HG03045 (cell line): ENCODE measurements around the gene MED8.
A peak's percentile ranks its signal among the peaks of the same experiment; 100 is the strongest.
"Not testable (repeated sequence)": the region's sequence is repeated elsewhere in the genome, so short reads cannot be mapped to it uniquely, and the experiment has no call there.

Source experiments
- ATAC-seq: cut with Tn5 transposase; IDR thresholded peaks from one replicate; pipeline ENCODE4 v1.9.1; 2021; ENCODE audit warnings: mild to moderate bottlenecking, moderate library complexity; ENCODE audit not compliant: unreplicated experiment

MED8 gene

DNA sequence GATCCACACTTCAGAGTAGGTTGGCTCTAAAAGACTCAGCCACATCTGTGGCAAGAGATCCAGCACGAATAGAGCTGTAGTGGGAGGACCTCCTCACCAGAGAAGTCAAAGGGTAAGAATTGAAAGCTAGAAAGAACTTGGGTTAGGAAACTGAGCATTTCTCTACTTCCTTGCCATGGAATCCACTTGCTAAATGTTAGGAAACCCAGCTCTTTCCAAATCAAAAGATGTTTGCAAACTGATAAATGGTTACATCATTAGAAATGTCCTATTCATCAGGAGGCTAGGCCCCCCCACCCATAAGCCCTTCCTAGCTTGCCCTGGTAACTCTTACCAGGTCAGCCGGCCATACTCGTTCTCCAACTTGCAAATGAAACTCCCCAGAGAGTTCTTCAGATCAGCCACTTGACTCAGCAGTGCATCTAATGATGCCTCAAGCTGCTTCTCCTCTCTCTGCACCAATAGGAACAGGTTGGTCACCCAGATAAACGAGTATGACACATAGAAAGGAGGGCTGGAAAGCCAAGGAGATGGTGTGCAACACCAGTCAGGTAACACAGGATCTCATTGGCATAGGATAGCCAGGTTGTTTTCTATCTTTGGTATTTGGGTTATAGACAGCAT lies 1.5 kb downstream of the MED8 start:
- no peak for ATAC-seq

- no peak for ATAC-seq
Measured at GRCh38 chr1:43386676-43387075, 2.9 kb downstream of the MED8 start.

DNA sequence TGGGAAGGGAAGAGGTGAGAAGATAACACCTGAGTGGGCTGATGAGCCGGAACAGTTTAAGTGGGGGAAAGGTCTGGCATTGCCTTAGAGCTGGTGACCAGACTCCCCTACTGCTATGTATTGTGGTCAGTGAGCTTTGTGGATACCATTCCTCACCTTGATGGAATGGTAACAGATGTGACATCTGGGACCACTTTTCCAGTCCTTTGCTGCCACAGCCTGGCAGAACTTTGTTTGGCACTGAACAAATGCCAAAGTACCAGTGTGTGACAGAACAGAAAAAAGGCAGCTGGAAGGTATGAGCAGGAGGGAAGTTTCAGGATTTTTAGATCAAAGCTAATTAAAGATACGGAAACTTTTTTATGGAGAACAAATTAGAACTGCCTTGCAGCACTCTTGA lies 6.2 kb downstream of the MED8 start:
- no peak for ATAC-seq

DNA sequence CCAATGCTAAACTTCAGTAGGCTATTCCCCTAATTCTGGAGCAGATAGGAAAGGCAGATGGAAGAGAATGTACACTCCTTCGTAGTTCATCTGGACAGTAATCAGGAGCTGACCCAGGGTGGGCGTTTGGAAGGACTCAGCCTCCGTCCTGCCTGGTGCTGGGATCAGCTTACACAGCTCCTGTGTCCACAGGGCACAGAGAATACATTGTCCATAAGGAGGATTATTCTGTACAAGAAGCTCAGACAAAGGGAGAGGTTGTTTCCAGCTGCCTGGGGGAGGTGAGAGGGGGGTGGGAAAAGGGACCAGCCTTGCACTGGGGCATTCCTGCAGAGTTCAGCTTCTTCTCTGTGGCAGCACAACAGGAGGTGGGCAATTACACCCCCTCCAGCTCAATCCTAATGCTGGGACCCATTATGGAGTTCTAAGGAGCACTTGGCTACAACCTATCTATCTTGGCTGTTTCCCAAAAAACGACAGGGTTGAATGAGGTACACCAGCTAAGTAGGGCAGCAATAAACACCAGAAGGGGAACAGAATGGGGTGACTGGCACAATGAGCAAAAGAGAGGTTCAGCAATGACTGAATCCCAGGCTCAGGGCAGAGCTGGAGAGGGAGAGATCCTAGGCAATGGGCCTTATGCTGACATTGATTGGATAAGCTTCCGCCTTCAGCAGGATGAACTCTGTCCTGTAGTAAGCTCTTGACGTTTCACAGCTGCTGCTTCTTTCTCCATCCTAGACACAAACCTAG lies 7.4 kb downstream of the MED8 start:
- ATAC-seq: no peak

DNA sequence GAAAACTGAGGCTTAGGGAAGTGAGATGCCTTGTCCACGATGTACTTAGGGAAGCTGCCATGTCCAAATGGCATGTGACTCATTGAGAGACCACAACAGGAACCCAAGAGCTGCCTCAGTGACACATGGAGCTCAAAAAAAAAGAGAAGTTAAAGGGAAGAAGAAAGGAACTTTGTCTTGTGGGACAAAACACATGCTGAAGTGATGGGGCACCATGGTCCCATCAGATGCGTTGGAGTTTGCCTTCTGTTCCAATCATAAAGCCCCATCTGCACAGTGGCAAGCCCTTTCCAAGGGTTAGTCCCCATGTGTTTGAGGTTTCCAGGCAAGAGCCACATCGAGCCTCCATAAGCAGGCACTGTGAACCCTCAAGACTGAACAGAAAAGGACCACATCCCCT lies 8.0 kb downstream of the MED8 start:
- no peak for ATAC-seq

DNA sequence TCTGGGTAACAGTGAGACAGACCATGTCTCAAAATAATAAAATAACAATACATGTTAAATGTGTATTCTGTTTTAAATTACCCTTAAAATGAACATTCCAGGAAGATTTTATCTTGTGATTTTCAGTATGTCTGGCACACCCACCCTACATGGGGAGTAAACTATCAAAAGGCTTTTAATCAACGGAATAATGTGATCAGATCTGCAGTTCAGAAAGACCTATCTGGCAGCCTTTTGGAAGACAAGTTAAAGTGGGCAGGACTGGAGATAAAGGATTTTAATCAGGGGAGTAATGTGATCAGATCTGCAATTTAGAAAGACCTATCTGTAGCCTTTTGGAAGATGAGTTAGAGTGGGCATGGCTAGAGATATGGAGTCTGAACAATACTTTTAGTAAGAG lies 10.1 kb downstream of the MED8 start:
- ATAC-seq: no peak

- ATAC-seq: no peak
Measured at GRCh38 chr1:43377831-43378230, 11.8 kb downstream of the MED8 start.

DNA sequence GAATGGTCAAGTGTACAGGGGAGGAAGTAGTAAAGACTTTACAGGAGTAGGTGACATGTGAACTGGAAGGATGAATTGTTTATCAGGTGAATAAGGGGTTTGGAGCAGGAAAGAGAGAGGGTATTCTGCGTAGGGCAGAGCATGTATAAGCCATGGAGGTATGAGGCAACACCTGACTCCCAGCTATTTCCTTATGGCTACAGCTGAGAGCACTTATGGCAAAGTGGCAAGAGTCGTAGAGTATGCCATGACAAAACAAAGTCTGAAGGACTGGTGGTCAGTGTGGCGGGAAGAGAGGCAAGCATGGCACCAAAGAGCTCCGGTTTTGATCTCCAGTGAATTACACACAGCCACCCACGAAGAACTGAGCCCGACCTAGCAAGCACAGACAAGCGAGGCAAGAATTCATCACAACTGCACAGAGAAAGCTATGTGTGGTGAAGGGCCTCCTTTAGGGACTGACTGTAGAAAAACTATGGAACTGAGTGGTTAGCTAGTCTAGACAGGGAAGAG lies 12.8 kb downstream of the MED8 start:
- no peak for ATAC-seq

DNA sequence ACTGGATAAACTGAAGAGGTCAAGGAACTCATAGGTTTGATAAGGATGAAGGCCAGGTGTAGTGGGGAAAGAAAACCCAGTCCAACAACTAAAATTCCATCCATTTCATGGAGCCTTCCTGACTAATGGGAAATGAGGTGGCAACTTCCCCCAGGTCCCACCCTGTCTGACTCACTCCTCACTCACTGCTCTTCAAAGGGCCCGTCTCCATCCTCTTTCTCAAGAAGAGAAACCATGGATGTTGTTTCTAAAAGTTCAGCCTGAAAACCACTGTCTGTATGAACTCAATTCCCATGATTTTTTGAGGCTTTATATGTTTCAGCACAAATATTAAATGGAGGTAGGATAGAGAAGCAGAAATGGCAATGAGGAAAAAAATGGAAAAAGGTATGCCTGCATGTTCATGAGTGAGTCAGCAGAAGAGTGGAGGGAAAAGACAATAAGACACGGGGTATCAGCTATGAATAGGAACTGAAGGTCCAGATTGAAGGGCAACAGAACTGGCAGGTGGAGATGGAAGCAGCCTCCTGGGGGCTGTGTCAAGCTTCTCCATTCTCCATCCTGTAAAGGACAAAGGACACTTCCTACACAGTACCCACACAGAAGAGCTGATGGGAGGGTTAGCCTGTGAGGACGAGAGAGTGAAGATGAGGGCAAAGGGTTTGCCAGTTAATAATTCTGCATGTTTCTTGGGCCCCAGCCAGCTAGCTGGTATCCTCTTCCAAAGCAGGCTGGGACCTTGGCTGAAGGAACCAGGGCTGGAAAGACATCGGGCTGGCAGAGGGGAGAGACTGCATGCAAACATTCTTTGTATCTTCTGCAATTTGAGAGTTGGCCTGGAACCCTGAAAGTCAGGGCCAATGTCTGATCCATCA lies 16.3 kb downstream of the MED8 start:
- no peak for ATAC-seq

- ATAC-seq: no peak
Measured at GRCh38 chr1:43372172-43372571, 17.4 kb downstream of the MED8 start.

- ATAC-seq: no peak
Measured at GRCh38 chr1:43370564-43370963, 19.0 kb downstream of the MED8 start.

DNA sequence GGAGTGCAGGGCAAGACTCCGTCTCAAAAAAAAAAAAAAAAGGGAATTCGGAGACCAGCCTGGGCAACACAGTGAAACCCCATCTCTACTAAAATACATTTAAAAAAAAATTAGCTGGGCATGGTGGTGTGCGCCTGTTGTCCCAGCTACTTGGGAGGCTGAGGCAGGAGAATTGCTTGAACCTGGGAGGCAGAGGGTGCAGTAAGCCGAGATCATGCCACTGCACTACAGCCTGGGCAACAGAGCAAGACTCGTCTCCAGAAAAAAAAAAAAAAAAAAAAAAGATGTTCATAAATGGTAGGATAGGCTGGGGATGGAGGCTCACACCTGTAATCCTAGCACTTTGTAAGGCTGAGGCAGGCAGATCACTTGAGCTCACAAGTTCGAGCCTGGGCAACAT lies 19.8 kb downstream of the MED8 start:
- ATAC-seq: not testable (repeated sequence)

DNA sequence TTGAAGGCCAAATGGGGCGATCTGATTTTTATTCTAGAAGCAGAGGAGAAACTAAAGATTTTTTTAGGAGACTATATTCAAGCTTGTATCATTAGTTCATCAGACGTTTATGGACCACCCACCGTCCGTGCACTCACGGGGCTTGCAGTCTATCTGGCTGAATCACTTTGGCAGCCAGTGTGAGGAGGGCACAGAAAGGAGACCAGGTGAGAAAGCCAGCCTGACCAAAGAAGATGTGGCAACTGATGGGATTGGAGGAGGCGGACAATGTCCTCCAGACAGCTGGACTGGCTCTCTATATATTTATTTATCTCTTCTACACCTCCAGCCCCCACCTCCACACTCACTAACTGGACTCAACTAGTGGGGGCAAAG lies 21.0 kb downstream of the MED8 start:
- ATAC-seq: no peak

- ATAC-seq: peak; percentile 73
Measured at GRCh38 chr1:43367904-43368645, 21.5 kb downstream of the MED8 start, which contains the start of gene ELOVL1. TSS of gene ELOVL1 (minus strand) at chr1:43368011. CDS start at chr1:43365609, 2,402 bp downstream.

- ATAC-seq: peak; percentile 53
Measured at GRCh38 chr1:43367026-43367903, 22.3 kb downstream of the MED8 start.

- no peak for ATAC-seq
Measured at GRCh38 chr1:43366601-43367025, 23.0 kb downstream of the MED8 start.

GRCh38 chr1:43366179-43366578 lies 23.4 kb downstream of the MED8 start:
- ATAC-seq: no peak

DNA sequence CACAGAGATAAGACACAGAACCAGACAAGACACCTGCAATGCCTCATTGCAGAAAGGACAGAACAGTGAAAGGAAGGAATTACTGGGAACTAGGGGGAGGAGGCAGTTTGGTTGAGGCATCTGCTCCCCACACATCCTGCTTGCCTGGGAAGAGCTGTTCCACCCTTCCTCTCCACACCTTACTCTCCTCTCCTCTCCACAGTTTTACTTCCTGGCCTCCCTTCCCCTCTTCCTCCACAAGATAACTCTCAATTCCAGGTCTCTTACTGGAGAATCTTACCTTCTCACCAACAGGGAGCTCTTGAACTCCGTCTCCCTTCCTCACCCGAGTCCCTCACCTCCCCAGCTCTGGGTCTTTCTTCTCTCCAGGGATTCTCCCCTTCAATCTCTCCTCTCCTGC lies 23.9 kb downstream of the MED8 start:
- no peak for ATAC-seq

GRCh38 chr1:43363935-43364525 lies 25.6 kb downstream of the MED8 start:
- no peak for ATAC-seq
